Measurements from ENCODE around the gene CCDC86. TPM values are rescaled to one million over a fixed set of nuclear protein-coding genes. Genes with fewer than 3 reads are reported as not detected.
A peak's percentile ranks its signal among the peaks of the same experiment; 100 is the strongest.

CCDC86 gene
- total and polyA plus RNA-seq, 9 of the 15 experiments (the other 6 are each of a cell fraction or from before 2014, with no cell fraction given): 4.6 to 102 (median 25.2) TPM

DNA sequence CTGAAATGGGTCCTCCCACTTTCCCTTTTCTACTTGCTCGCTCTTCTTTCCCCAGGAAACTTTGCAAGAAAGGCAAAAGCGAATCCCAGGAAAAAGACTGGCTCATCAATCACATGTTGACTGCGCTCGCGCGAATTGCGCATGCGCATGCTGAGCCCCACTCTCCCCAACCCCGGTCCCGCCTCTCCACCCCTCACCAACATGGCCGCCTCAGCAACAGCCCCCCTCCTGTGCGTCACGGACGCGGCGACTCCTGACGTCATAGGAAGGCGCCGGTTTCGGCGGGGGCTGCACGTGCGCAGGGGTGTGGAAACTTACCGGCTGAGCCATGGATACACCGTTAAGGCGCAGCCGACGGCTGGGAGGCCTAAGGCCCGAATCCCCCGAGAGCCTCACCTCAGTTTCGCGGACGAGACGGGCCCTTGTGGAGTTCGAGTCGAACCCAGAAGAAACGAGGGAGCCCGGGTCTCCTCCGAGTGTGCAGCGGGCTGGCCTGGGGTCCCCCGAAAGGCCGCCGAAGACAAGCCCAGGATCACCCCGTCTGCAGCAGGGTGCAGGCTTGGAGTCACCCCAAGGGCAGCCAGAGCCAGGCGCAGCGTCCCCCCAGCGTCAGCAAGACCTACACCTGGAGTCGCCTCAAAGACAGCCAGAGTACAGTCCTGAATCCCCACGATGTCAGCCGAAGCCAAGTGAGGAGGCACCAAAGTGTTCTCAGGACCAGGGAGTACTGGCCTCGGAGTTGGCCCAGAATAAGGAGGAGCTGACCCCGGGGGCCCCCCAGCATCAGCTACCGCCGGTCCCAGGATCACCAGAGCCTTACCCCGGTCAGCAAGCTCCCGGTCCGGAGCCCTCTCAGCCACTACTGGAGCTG lies at the start of gene CCDC86 (continued):
- TF ChIP-seq, protein P1, sequence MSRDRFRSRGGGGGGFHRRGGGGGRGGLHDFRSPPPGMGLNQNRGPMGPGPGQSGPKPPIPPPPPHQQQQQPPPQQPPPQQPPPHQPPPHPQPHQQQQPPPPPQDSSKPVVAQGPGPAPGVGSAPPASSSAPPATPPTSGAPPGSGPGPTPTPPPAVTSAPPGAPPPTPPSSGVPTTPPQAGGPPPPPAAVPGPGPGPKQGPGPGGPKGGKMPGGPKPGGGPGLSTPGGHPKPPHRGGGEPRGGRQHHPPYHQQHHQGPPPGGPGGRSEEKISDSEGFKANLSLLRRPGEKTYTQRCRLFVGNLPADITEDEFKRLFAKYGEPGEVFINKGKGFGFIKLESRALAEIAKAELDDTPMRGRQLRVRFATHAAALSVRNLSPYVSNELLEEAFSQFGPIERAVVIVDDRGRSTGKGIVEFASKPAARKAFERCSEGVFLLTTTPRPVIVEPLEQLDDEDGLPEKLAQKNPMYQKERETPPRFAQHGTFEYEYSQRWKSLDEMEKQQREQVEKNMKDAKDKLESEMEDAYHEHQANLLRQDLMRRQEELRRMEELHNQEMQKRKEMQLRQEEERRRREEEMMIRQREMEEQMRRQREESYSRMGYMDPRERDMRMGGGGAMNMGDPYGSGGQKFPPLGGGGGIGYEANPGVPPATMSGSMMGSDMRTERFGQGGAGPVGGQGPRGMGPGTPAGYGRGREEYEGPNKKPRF (IDR thresholded peaks at IDR 0.05; ENCODE audit: low read depth, low read length): no peak
- TF ChIP-seq THRAP3 (IDR thresholded peaks at IDR 0.05; ENCODE audit: borderline replicate concordance) (no peak), ZFP30 (CRISPR knock-in tag; IDR thresholded peaks at IDR 0.05; ENCODE audit: borderline replicate concordance) (no peak), BACH1 (tag; IDR thresholded peaks at IDR 0.05) (no peak), MEF2D (tag; conservative IDR thresholded peaks at IDR 0.05; ENCODE audit: low read depth) (no peak), HDAC3 (IDR thresholded peaks at IDR 0.05; ENCODE audit: borderline replicate concordance, partially characterized antibody) (no peak)
- TF ChIP-seq, protein P2, sequence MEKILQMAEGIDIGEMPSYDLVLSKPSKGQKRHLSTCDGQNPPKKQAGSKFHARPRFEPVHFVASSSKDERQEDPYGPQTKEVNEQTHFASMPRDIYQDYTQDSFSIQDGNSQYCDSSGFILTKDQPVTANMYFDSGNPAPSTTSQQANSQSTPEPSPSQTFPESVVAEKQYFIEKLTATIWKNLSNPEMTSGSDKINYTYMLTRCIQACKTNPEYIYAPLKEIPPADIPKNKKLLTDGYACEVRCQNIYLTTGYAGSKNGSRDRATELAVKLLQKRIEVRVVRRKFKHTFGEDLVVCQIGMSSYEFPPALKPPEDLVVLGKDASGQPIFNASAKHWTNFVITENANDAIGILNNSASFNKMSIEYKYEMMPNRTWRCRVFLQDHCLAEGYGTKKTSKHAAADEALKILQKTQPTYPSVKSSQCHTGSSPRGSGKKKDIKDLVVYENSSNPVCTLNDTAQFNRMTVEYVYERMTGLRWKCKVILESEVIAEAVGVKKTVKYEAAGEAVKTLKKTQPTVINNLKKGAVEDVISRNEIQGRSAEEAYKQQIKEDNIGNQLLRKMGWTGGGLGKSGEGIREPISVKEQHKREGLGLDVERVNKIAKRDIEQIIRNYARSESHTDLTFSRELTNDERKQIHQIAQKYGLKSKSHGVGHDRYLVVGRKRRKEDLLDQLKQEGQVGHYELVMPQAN (IDR thresholded peaks at IDR 0.05; ENCODE audit: borderline replicate concordance): peak; percentile 100
- TF ChIP-seq, protein P3, sequence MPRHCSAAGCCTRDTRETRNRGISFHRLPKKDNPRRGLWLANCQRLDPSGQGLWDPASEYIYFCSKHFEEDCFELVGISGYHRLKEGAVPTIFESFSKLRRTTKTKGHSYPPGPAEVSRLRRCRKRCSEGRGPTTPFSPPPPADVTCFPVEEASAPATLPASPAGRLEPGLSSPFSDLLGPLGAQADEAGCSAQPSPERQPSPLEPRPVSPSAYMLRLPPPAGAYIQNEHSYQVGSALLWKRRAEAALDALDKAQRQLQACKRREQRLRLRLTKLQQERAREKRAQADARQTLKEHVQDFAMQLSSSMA (CRISPR knock-in tag; IDR thresholded peaks at IDR 0.05): peak; percentile 79; the same call in 1 of the 2 replicates
- TF ChIP-seq, protein P4, sequence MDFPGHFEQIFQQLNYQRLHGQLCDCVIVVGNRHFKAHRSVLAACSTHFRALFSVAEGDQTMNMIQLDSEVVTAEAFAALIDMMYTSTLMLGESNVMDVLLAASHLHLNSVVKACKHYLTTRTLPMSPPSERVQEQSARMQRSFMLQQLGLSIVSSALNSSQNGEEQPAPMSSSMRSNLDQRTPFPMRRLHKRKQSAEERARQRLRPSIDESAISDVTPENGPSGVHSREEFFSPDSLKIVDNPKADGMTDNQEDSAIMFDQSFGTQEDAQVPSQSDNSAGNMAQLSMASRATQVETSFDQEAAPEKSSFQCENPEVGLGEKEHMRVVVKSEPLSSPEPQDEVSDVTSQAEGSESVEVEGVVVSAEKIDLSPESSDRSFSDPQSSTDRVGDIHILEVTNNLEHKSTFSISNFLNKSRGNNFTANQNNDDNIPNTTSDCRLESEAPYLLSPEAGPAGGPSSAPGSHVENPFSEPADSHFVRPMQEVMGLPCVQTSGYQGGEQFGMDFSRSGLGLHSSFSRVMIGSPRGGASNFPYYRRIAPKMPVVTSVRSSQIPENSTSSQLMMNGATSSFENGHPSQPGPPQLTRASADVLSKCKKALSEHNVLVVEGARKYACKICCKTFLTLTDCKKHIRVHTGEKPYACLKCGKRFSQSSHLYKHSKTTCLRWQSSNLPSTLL (IDR thresholded peaks at IDR 0.05): no peak
- TF ChIP-seq, protein P5, sequence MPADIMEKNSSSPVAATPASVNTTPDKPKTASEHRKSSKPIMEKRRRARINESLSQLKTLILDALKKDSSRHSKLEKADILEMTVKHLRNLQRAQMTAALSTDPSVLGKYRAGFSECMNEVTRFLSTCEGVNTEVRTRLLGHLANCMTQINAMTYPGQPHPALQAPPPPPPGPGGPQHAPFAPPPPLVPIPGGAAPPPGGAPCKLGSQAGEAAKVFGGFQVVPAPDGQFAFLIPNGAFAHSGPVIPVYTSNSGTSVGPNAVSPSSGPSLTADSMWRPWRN (IDR thresholded peaks at IDR 0.05; ENCODE audit: low read depth): no peak
- TF ChIP-seq, protein P6, sequence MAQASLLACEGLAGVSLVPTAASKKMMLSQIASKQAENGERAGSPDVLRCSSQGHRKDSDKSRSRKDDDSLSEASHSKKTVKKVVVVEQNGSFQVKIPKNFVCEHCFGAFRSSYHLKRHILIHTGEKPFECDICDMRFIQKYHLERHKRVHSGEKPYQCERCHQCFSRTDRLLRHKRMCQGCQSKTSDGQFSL (CRISPR knock-in tag; IDR thresholded peaks at IDR 0.05): peak; percentile 96
- TF ChIP-seq, protein P6 (tag; IDR thresholded peaks at IDR 0.05): peak in 1 of 2 experiments; percentile 89; a peak in 2 of 4 replicates
